Ureter (tissue), 1 donor: Measurements from ENCODE around the gene CNST. TPM values are rescaled to one million over a fixed set of nuclear protein-coding genes. Genes with fewer than 3 reads are reported as not detected.
"Not testable (repeated sequence)": the region's sequence is repeated elsewhere in the genome, so short reads cannot be mapped to it uniquely, and the experiment has no call there.

Experiments
- DNase-seq: peaks from one replicate; pipeline ENCODE4 v3.0.0-alpha.2; 2020; ENCODE audit warnings: low spot score
- total RNA-seq: library from RNA; stranded (reverse); gene quantifications from one replicate; pipeline ENCODE4 v1.2.4, GENCODE V29; 2023
- donor health status: DM: yes; HTN: yes; CAD: no.

The CNST gene
- total RNA-seq, 1 donor from 2014 or later: 37.2 TPM

GRCh38 chr1:246709835-246710234, 143.6 kb downstream of the CNST start:
- no peak for DNase-seq

DNA sequence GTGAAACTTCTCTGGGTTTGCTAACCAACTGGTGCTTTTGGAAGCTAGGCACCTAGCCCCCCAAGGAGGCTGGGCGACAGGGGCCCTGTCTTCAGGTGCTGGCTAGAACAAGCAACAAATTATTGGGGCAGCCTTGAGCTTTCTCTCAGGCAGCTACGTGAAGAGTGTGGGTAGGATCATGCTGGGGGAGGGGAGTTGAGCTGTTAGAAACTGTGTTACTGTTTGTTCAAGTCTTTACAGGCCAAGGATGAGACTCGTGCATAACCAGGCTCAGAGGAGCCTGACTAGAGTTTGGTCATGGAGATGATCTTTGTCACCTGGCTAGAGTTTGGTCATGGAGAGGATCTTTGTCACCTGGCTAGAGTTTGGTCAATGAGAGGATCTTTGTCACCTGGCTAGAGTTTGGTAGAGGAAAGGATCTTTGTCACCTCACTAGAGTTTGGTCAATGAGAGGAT, 145.3 kb downstream of the CNST start:
- no peak for DNase-seq

GRCh38 chr1:246712428-246712827, 146.2 kb downstream of the CNST start:
- DNase-seq: not testable (repeated sequence)

Other genes starting within 250 kb of the CNST start
- gene SMYD3, start 59.2 kb upstream of the CNST start, total RNA-seq: 29.3 TPM
- gene TFB2M, start 195 bp upstream of the CNST start, total RNA-seq: 13.6 TPM
- 108 TPM for gene SCCPDH, start 158.0 kb downstream of the CNST start, total RNA-seq